ENCODE measurements around the gene DIP2B. TPM values are rescaled to one million over a fixed set of nuclear protein-coding genes. Genes with fewer than 3 reads are reported as not detected.

Gene DIP2B
- total and polyA plus RNA-seq, 10 donors: 5.6 to 96.4 (median 61.6) TPM

DNA sequence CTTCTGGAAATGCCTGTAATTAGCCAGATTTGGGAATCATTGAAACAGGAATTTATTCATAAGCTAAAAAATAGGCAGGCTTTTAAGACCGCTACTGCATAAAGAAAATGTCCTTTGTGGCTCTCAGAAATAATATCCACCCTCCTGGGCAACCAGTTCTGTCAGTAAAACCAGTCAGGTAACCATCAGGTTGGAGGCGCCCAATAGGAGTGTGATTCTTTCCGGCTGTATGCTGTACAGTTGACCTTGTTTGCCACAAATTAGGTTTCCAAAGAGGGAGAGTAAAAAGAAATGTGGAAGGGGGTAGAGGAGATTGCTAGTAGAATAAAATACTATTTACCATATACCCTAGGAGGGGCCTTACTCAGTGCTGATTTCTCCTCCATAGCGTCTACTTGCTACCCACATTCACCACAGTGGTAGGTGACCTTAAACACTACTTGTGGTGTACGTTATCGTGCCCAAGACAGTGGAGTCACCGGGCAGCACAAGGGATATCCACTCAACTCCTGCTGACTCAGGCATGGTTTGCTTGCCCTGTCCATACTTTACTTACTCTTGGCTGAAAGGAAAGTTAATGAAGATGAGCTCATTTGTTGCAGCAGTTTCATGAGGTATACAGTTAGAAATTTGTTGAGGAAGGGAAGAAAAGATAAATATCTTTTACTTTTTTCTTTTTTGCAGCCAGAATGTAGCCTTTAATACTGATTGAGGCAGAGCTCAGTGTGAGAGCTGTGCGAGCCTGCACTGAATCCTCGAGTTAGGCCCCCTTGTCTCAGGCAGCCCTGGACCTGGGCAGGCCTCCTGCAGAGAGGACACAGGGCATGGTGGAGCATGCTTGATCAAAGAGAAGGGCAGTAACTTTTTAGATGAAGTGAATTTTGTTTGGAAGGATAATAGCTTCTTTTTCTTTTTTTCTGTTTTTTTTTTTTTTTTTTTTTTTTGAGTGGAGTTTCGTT is 76.7 kb downstream of the DIP2B start:
- H3K9me3 ChIP-seq: no peaks in the 10 kb centered on the region
- H3K4me3 ChIP-seq: no peak overlapping the region
- DNase-seq: no peak
- no peaks in the 10 kb centered on the region for H3K27me3 ChIP-seq (replicated peaks in 1 of 7)
- peaks cover 0 to 19% (median 0%) of the 10 kb centered on the region in 6 donors for H3K36me3 ChIP-seq
- intact Hi-C loops (cut with DNase I; ENCODE audit: low total_unique reads): no loop called here
- peak overlapping the region in 1 of 8 donors; percentile 24 for H3K27ac ChIP-seq
- TF ChIP-seq POLR2AphosphoS5 (IDR thresholded peaks at IDR 0.05) (no peak), POLR2A (IDR thresholded peaks at IDR 0.05) (no peak)
- TF ChIP-seq, protein P1, sequence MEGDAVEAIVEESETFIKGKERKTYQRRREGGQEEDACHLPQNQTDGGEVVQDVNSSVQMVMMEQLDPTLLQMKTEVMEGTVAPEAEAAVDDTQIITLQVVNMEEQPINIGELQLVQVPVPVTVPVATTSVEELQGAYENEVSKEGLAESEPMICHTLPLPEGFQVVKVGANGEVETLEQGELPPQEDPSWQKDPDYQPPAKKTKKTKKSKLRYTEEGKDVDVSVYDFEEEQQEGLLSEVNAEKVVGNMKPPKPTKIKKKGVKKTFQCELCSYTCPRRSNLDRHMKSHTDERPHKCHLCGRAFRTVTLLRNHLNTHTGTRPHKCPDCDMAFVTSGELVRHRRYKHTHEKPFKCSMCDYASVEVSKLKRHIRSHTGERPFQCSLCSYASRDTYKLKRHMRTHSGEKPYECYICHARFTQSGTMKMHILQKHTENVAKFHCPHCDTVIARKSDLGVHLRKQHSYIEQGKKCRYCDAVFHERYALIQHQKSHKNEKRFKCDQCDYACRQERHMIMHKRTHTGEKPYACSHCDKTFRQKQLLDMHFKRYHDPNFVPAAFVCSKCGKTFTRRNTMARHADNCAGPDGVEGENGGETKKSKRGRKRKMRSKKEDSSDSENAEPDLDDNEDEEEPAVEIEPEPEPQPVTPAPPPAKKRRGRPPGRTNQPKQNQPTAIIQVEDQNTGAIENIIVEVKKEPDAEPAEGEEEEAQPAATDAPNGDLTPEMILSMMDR (IDR thresholded peaks at IDR 0.05 in 8 of 11, conservative IDR thresholded peaks at IDR 0.05 in 3 of 11): no peak
- WGBS, 5 donors: 83 to 93% (median 89%) methylated on average over 10 of the region's 10 CpGs
- H3K4me1 ChIP-seq: peaks cover 6 to 68% (median 22%) of the 10 kb centered on the region in 6 donors

DNA sequence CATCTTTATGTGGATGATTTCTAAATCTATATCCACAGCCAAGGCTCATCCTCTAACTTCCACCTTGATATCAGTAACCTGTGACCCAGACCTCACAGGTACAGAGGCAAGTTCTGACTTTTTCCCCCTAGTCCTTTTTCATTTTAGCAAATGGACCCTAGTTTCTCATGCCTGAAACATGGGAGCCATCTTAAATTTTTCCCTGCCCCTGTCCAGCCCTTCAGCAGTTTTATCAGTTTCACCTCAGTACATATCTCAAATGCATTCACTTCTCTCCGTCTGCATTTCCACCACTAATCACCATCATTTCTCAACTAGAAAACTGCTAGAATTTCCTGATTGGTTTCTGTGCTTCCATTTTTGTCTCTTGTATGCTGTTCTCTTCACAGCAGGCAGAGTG is 79.3 kb downstream of the DIP2B start:
- DNase-seq: no peak
- peaks cover under 1 to 71% (median 15%) of the 10 kb centered on the region in 6 donors for H3K4me1 ChIP-seq
- WGBS, 5 donors: 82 to 94% (median 87%) methylated on average over 1 of the region's 1 CpG
- no peaks in the 10 kb centered on the region for H3K9me3 ChIP-seq
- H3K4me3 ChIP-seq: no peak overlapping the region
- intact Hi-C loops (cut with DNase I; ENCODE audit: low total_unique reads): no loop called here
- TF ChIP-seq POLR2AphosphoS5 (IDR thresholded peaks at IDR 0.05) (no peak), POLR2A (IDR thresholded peaks at IDR 0.05) (no peak)
- TF ChIP-seq, protein P1 (IDR thresholded peaks at IDR 0.05 in 8 of 11, conservative IDR thresholded peaks at IDR 0.05 in 3 of 11): no peak
- no peak overlapping the region for H3K27ac ChIP-seq
- H3K36me3 ChIP-seq: peaks cover 0 to 19% (median 0%) of the 10 kb centered on the region in 6 donors
- no peaks in the 10 kb centered on the region for H3K27me3 ChIP-seq (replicated peaks in 1 of 7)

DNA sequence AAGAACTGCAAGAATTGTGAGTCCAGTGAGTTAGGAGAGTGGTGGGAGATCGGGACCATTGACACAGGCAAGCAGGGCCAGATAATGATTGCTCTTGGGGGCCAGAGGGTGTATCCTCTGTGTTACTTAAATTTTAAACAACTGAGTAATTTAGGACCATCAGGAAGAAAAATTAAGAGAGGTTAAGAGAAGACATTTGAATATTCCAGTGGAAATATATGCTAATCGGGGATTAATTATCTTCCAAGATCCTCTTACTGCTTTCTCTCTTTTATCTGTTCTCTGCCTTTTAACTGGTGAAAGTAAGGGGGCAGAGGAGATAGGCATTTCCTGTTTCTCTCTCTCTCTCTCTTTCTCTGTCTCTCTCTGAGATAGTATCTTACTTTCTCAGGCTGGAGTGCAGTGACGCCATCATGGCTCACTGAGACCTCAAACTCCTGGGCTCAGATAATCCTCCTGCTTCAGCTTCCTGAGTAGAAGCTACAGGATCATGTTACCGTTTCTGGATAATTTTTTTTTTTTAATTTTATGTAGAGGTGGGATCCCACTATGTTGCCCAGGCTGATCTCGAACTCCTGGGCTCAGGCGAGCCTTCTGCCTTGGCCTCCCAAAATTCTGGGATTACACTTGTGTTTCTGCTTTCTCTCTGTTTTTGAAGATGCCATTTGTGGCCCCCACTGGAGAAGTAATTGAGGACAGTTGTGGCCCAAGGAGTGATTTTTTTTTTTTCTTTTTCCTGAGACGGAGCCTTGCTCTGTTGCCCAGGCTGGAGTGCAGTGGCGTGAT is 85.1 kb downstream of the DIP2B start:
- Histone ChIP-seq H3K4me3 (no peak overlapping the region), H3K9me3 (no peaks in the 10 kb centered on the region), H3K4me1 (peaks cover 0 to 67% (median 14%) of the 10 kb centered on the region in 6 donors), H3K36me3 (peaks cover 0 to 5% (median 0%) of the 10 kb centered on the region in 6 donors), H3K27ac (peak overlapping the region in 3 of 8 donors; percentile 9 to 24 (median 12)), H3K27me3 (replicated peaks in 1 of 7) (no peaks in the 10 kb centered on the region)
- WGBS, 5 donors: 77 to 83% (median 83%) methylated on average over 8 of the region's 8 CpGs
- TF ChIP-seq POLR2A (IDR thresholded peaks at IDR 0.05) (no peak), POLR2AphosphoS5 (IDR thresholded peaks at IDR 0.05) (no peak)
- TF ChIP-seq, protein P1 (IDR thresholded peaks at IDR 0.05 in 8 of 11, conservative IDR thresholded peaks at IDR 0.05 in 3 of 11): no peak
- DNase-seq: no peak
- intact Hi-C loops (cut with DNase I; ENCODE audit: low total_unique reads): no loop called here

All from spleen (tissue), 11 donors.